ENCODE results near the gene OSBPL1A.

OSBPL1A gene

DNA sequence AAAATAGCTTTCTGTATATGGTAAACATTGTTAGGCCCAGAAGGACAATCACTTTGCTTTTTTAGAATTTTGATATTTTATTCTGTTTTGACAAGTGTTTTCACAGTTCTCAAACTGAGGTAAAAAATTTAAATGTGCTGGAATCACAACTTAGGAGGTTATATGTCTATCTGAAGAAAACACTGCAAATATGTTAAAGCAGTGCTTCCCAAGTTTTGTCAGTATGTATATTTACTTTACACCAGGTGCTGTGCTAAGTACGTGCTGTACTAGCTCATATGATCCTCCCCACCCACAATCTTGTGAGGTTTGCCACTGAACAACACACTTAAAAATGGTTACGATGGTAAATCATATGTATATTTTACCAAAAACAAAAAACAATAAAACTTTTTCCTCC is 134.6 kb downstream of the OSBPL1A start:
- TF ChIP-seq, protein P1, sequence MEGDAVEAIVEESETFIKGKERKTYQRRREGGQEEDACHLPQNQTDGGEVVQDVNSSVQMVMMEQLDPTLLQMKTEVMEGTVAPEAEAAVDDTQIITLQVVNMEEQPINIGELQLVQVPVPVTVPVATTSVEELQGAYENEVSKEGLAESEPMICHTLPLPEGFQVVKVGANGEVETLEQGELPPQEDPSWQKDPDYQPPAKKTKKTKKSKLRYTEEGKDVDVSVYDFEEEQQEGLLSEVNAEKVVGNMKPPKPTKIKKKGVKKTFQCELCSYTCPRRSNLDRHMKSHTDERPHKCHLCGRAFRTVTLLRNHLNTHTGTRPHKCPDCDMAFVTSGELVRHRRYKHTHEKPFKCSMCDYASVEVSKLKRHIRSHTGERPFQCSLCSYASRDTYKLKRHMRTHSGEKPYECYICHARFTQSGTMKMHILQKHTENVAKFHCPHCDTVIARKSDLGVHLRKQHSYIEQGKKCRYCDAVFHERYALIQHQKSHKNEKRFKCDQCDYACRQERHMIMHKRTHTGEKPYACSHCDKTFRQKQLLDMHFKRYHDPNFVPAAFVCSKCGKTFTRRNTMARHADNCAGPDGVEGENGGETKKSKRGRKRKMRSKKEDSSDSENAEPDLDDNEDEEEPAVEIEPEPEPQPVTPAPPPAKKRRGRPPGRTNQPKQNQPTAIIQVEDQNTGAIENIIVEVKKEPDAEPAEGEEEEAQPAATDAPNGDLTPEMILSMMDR (IDR thresholded peaks at IDR 0.05; ENCODE audit: insufficient read depth, low read length, poor library complexity, severe bottlenecking) = no peak
- no peak for TF ChIP-seq EZH2phosphoT487 (conservative IDR thresholded peaks at IDR 0.05; ENCODE audit: low read length)
- Histone ChIP-seq H3K9me3 (ENCODE audit: insufficient read depth, low read length) (no peaks in the 10 kb centered on the region), H3K4me3 (ENCODE audit: insufficient read depth, low read length, poor library complexity, severe bottlenecking) (no peak overlapping the region), H3K9me2 (replicated peaks; ENCODE audit: insufficient read depth, low read length) (no peaks in the 10 kb centered on the region), H4K20me1 (ENCODE audit: low read depth, low read length) (no peaks in the 10 kb centered on the region), H3K36me3 (ENCODE audit: low read length) (no peaks in the 10 kb centered on the region), H3K79me2 (ENCODE audit: insufficient read depth, low read length) (no peaks in the 10 kb centered on the region), H3K4me2 (ENCODE audit: low read depth, low read length, poor library complexity, severe bottlenecking) (no peak overlapping the region), H3F3A (ENCODE audit: insufficient read depth) (no peaks in the 10 kb centered on the region), H3K27me3 (ENCODE audit: low read length) (no peaks in the 10 kb centered on the region), H3K9ac (ENCODE audit: low read length) (no peak overlapping the region), H3K27ac (ENCODE audit: low read depth, low read length) (no peak overlapping the region), H2AFZ (ENCODE audit: low read depth, low read length, severe bottlenecking) (no peak overlapping the region)

DNA sequence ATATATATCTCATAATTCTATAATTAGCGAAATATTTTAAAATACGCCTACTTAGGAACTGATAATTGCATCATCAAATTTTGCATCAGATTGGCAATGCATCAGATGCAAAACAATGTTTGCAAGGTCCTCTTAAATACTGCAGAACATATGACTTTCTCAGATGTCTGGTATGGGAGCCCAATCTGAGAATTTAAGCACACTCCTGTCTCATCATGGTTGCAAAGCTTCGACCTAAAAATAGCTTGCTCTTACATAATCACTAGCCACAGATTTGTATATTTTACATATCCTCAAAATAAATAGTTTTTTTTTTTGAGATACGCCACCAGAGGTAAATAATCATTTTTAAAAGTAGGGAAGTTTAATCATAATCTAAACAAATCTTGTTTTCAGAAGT is 135.5 kb downstream of the OSBPL1A start:
- Histone ChIP-seq H3K79me2 (ENCODE audit: insufficient read depth, low read length) (no peaks in the 10 kb centered on the region), H3K27me3 (ENCODE audit: low read length) (no peaks in the 10 kb centered on the region), H3K27ac (ENCODE audit: low read depth, low read length) (no peak overlapping the region), H3K4me3 (ENCODE audit: insufficient read depth, low read length, poor library complexity, severe bottlenecking) (no peak overlapping the region), H3K4me2 (ENCODE audit: low read depth, low read length, poor library complexity, severe bottlenecking) (no peak overlapping the region), H3K9me3 (ENCODE audit: insufficient read depth, low read length) (no peaks in the 10 kb centered on the region), H3K9me2 (replicated peaks; ENCODE audit: insufficient read depth, low read length) (no peaks in the 10 kb centered on the region), H3F3A (ENCODE audit: insufficient read depth) (no peaks in the 10 kb centered on the region), H3K9ac (ENCODE audit: low read length) (no peak overlapping the region), H4K20me1 (ENCODE audit: low read depth, low read length) (no peaks in the 10 kb centered on the region), H2AFZ (ENCODE audit: low read depth, low read length, severe bottlenecking) (no peak overlapping the region), H3K36me3 (ENCODE audit: low read length) (no peaks in the 10 kb centered on the region)
- TF ChIP-seq, protein P1 (IDR thresholded peaks at IDR 0.05; ENCODE audit: insufficient read depth, low read length, poor library complexity, severe bottlenecking) = no peak
- TF ChIP-seq EZH2phosphoT487 (conservative IDR thresholded peaks at IDR 0.05; ENCODE audit: low read length) = no peak

DNA sequence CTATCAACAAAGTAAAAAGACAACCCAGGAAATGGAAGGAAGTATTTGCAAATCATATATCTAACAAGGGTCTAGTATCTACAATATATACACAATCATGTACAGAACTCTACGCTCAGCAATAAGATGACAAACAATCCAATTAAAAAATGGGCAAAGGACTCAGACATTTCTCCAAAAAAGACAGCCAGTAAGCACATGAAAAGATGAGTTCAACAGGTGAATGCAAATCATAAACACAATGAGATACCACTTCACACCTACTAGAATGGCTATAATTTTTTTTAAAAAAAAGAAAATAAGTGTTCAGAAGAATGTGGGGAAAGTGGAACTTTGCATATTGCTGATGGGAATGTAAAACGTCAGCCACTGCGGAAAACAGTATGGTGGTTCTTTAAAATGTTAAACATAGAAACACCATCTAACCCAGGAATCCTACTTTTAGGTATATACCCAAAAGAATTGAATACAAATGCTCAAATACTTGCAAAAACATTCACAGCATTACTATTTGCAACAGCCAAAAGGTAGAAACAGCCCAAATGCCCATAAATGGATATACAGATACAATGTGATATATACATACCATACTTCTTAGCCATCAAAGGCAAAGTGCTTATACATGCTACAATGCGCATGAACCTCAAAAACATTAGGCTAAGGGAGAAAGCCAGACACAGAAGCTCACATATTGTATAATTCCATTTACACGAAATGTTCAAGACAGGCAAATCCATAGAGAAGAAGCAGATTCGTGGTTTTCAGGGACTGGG is 137.6 kb downstream of the OSBPL1A start:
- no peak overlapping the region for H2AFZ ChIP-seq (ENCODE audit: low read depth, low read length, severe bottlenecking)
- H3K27me3 ChIP-seq (ENCODE audit: low read length) = no peaks in the 10 kb centered on the region
- no peak overlapping the region for H3K4me2 ChIP-seq (ENCODE audit: low read depth, low read length, poor library complexity, severe bottlenecking)
- H3K27ac ChIP-seq (ENCODE audit: low read depth, low read length) = no peak overlapping the region
- TF ChIP-seq, protein P1 (IDR thresholded peaks at IDR 0.05; ENCODE audit: insufficient read depth, low read length, poor library complexity, severe bottlenecking) = no peak
- TF ChIP-seq EZH2phosphoT487 (conservative IDR thresholded peaks at IDR 0.05; ENCODE audit: low read length) = no peak
- no peaks in the 10 kb centered on the region for H3K36me3 ChIP-seq (ENCODE audit: low read length)
- no peaks in the 10 kb centered on the region for H4K20me1 ChIP-seq (ENCODE audit: low read depth, low read length)
- H3F3A ChIP-seq (ENCODE audit: insufficient read depth) = no peaks in the 10 kb centered on the region
- H3K9me3 ChIP-seq (ENCODE audit: insufficient read depth, low read length) = no peaks in the 10 kb centered on the region
- H3K79me2 ChIP-seq (ENCODE audit: insufficient read depth, low read length) = no peaks in the 10 kb centered on the region
- H3K4me3 ChIP-seq (ENCODE audit: insufficient read depth, low read length, poor library complexity, severe bottlenecking) = no peak overlapping the region
- no peaks in the 10 kb centered on the region for H3K9me2 ChIP-seq (replicated peaks; ENCODE audit: insufficient read depth, low read length)
- no peak overlapping the region for H3K9ac ChIP-seq (ENCODE audit: low read length)

All from SU-DHL-6 (cell line).